Lower leg skin (tissue), 4 donors: Measurements from ENCODE around the gene PIGV. TPM values are rescaled to one million over a fixed set of nuclear protein-coding genes. Genes with fewer than 3 reads are reported as not detected.
A peak's percentile ranks its signal among the peaks of the same experiment; 100 is the strongest.

Experiments
- DNase-seq, 2 donors: peaks; one replicate each; pipeline ENCODE4 v3.0.0-alpha.2; 2019; ENCODE audit warnings: low spot score in 2 of 2
- H3K4me3 ChIP-seq: fragments of 200-600 bp; sonication (generic); 2 replicates; pipeline ENCODE4 v1.5.1; 2017; ENCODE audit warnings: mild to moderate bottlenecking, low read depth; ENCODE audit not compliant: poor library complexity, severe bottlenecking
- POLR2A ChIP-seq, 2 donors: fragments of 450-650 bp; IDR thresholded peaks; one replicate each; pipeline ENCODE4 v1.6.1; 2016 to 2017; ENCODE audit warnings: antibody characterized with exemption in 2 of 2, mild to moderate bottlenecking in 1 of 2, moderate library complexity in 1 of 2
- WGBS, 2 donors: methylation state at CpG; one replicate each; pipeline ENCODE4 v1.1.5; 2018; 5-methylcytosine and 5-hydroxymethylcytosine counted together
- intact Hi-C: fragments of 100-400 bp; cut with DNase I; formaldehyde crosslinking; loops from one replicate; pipeline ENCODE4 v1.15.0; 2023; ENCODE audit warnings: low total_unique reads
- total RNA-seq, 4 donors: library from RNA; depleted of rRNA; stranded (reverse); fragments of >200 nt; gene quantifications; one replicate each; pipeline ENCODE4 v1.1.0, GENCODE V29; 2016
- TF ChIP-seq, protein P1 (sequence below), 3 donors: fragments of 450-650 bp; IDR thresholded peaks; one replicate each; pipeline ENCODE4 v1.5.1; 2016; ENCODE audit warnings: antibody characterized with exemption in 3 of 3, mild to moderate bottlenecking in 3 of 3, moderate library complexity in 2 of 3

The PIGV gene
- total RNA-seq, 4 donors from 2014 or later = 18.2 to 39.3 (median 27.1) TPM

DNA sequence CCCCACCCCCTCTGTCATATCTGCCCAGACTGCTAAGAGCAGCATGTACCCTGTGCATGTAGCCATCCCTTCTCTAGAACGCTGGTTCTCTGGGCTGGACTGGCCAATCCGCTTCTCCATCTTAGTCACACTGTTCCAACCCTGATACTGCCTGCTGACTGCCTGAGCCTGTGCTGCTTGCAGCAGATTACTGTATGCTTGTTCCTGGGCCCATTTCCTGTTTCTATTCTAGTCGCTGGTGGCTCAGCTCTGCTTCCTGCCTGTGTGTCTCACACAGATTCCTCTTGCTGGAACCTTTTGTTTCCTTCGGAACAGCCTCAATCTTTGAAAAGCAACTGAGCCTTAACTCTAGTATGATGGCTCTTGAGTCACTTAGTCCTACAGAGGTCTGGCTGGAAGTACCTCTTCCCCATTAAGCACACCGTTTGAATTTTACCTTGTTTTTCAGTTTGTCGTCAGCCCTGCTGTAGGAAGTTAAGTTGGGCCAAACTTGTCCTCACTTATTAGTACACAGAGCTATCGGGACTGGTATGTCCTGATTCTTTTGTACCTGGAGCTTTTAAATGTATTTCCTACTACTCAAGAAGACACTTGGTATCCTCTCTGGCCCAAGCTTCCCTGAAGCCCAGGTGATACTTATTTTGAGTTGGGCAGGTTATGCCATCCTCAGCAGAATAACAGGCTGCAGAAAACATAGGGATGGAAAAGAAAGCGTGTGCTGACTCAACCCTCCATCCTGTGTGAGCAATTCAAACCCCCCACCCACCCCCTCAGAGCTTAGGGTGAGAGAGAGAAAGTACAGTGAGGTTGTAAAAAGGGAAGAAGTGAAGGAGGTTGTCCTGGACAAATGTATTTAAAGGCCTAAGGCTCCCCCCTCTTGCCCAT lies 43.4 kb upstream of the PIGV start:
- TF ChIP-seq, protein P1, sequence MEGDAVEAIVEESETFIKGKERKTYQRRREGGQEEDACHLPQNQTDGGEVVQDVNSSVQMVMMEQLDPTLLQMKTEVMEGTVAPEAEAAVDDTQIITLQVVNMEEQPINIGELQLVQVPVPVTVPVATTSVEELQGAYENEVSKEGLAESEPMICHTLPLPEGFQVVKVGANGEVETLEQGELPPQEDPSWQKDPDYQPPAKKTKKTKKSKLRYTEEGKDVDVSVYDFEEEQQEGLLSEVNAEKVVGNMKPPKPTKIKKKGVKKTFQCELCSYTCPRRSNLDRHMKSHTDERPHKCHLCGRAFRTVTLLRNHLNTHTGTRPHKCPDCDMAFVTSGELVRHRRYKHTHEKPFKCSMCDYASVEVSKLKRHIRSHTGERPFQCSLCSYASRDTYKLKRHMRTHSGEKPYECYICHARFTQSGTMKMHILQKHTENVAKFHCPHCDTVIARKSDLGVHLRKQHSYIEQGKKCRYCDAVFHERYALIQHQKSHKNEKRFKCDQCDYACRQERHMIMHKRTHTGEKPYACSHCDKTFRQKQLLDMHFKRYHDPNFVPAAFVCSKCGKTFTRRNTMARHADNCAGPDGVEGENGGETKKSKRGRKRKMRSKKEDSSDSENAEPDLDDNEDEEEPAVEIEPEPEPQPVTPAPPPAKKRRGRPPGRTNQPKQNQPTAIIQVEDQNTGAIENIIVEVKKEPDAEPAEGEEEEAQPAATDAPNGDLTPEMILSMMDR (IDR thresholded peaks at IDR 0.05) = no peak
- TF ChIP-seq POLR2A (IDR thresholded peaks at IDR 0.05) = no peak
- WGBS, 2 donors = 58 to 69% methylated on average over 8 of the region's 8 CpGs
- intact Hi-C loops = no loop called here
- DNase-seq = peak; percentile 77 to 89
- no peak overlapping the region for H3K4me3 ChIP-seq

DNA sequence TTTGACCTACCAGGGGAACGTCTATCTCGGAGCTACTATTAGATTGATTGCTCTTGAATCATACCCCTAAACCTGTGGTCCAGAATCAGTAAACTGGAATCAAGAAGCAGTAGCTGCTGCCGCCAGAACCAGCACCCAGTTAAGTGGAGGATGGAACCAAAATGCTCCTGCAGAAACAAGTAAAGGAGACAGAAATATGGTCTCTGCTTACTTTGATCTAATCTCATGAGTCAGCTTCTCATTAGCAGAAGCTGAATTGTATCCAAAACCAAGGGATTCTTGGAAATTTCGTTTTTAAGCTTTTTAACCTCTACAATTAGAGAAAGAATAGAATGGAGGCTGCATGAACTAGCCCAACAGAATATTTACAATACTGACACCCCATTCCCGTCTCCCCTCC lies 42.6 kb upstream of the PIGV start:
- DNase-seq = no peak
- no peak overlapping the region for H3K4me3 ChIP-seq
- WGBS, 2 donors = 51 to 63% methylated on average over 5 of the region's 5 CpGs
- intact Hi-C loops = no loop called here
- TF ChIP-seq POLR2A (IDR thresholded peaks at IDR 0.05) = no peak
- TF ChIP-seq, protein P1 (IDR thresholded peaks at IDR 0.05) = no peak

DNA sequence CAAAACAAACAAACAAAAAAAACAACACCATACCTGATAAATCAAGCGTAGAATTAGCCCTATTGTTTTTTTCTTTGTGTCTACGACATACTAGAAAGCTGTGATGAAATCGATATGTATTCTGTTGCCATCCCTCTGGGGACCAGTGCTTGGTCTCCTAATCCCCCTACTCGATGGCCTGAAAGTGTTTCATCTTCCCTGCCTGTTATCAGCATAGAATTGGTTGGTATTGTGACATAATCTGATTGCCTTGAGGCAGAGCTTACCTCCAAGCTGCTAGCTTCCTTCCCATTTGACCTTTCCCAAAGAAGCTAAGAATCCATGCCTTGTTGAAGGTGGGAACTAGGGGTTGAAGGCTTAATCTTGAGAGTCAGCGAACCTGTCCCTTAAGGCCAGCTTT lies 40.7 kb upstream of the PIGV start:
- TF ChIP-seq POLR2A (IDR thresholded peaks at IDR 0.05) = no peak
- TF ChIP-seq, protein P1 (IDR thresholded peaks at IDR 0.05) = no peak
- intact Hi-C loops = no loop called here
- H3K4me3 ChIP-seq = no peak overlapping the region
- WGBS, 2 donors = 89 to 91% methylated on average over 5 of the region's 5 CpGs
- DNase-seq = no peak

DNA sequence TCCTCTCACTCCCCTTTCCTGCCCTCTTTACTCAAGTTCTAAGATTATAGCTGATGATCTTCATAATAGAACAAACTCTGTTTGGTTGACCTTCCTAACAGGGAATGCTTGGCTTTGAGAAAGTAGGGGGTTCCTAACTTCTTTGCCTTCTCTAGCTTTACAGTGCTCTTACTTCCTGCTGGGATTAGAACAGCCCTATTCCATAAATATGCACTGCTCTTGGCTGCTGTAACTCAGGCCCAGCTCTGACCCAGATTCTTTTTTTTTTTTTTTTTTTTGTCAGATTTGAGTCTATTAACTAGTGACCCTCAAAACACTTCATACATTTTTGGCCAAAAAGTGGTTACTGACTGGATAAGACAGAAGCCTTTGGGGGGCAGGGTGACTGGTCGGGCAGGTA lies 39.4 kb upstream of the PIGV start:
- WGBS, 2 donors = 95 to 100% methylated on average over 1 of the region's 1 CpG

DNA sequence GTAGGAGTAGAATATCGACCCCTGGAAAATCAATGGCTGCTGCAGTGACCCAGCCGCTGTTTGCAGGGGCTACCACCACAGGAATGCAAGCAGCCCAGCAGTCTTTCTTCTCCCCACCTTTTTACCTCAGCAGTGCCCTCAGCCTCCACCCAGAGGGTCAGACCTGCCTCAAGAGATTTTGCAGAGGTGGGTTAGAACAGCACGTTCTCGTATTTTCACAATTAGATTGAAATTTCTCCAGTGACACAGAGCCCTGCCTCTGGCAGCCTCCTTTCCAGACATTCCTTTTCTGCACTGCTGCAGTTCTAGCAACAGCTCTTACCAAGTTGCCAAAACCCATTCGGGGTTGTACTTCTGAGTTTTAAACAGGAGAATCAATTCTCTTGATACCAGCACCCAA lies 38.3 kb upstream of the PIGV start:
- intact Hi-C loops = no loop called here
- no peak for TF ChIP-seq POLR2A (IDR thresholded peaks at IDR 0.05)
- TF ChIP-seq, protein P1 (IDR thresholded peaks at IDR 0.05) = no peak
- DNase-seq = no peak
- no peak overlapping the region for H3K4me3 ChIP-seq
- 78 to 79% methylated on average over 5 of the region's 5 CpGs for WGBS, 2 donors

More for the DNA sequence above, 39.4 kb upstream of the PIGV start:
- no peak overlapping the region for H3K4me3 ChIP-seq
- TF ChIP-seq, protein P1 (IDR thresholded peaks at IDR 0.05) = no peak
- TF ChIP-seq POLR2A (IDR thresholded peaks at IDR 0.05) = no peak
- intact Hi-C loops = no loop called here
- no peak for DNase-seq
